ENCODE data around the gene DGKG.

The DGKG gene

GRCh38 chr3:186102687-186103086 is 259.3 kb downstream of the DGKG start:
- DNase-seq = no peak

GRCh38 chr3:186100398-186100797 is 261.6 kb downstream of the DGKG start:
- no peak for DNase-seq

- DNase-seq = no peak
These were observed 262.9 kb downstream of the DGKG start for GRCh38 chr3:186099178-186099577.

GRCh38 chr3:186098740-186099139 is 263.3 kb downstream of the DGKG start:
- DNase-seq = no peak

- DNase-seq = no peak
These were observed 264.2 kb downstream of the DGKG start for GRCh38 chr3:186097663-186098451.

- no peak for DNase-seq
These were observed 264.7 kb downstream of the DGKG start for GRCh38 chr3:186097317-186097662.

All from AML-193 (cell line).